HTR-8/SVneo (cell line): ENCODE measurements around the gene TTLL11.

Experiments
- DNase-seq: peaks from one replicate; pipeline ENCODE4 v3.0.0; 2011; ENCODE audit warnings: low spot score, mixed read lengths; ENCODE audit not compliant: insufficient read length
- FAIRE-seq: peaks from 2 replicates; lab custom pipeline; 2011; peaks lifted over from hg19 to GRCh38; lab: Jason Lieb, UNC

Gene TTLL11

GRCh38 chr9:121926351-121926801, 166.7 kb downstream of the TTLL11 start:
- no peak for FAIRE-seq
- no peak for DNase-seq

- no peak for FAIRE-seq
These were observed 167.2 kb downstream of the TTLL11 start for GRCh38 chr9:121925935-121926334.

GRCh38 chr9:121924700-121925099, 168.4 kb downstream of the TTLL11 start:
- DNase-seq (no peak), FAIRE-seq (no peak)

More at GRCh38 chr9:121925935-121926334, 167.2 kb downstream of the TTLL11 start:
- DNase-seq, result no peak

- no peak for DNase-seq
- no peak for FAIRE-seq
These were observed 171.7 kb downstream of the TTLL11 start for GRCh38 chr9:121921444-121921843.

- FAIRE-seq, result no peak
- no peak for DNase-seq
These were observed 175.5 kb downstream of the TTLL11 start for GRCh38 chr9:121917375-121918335.

- DNase-seq (no peak), FAIRE-seq (no peak)
These were observed 177.8 kb downstream of the TTLL11 start for GRCh38 chr9:121915304-121915625.

GRCh38 chr9:121914604-121915303, 178.4 kb downstream of the TTLL11 start:
- no peak for DNase-seq
- no peak for FAIRE-seq

- DNase-seq (no peak), FAIRE-seq (no peak)
These were observed 179.0 kb downstream of the TTLL11 start for GRCh38 chr9:121914017-121914595.

- FAIRE-seq (no peak), DNase-seq (no peak)
These were observed 180.1 kb downstream of the TTLL11 start for GRCh38 chr9:121912812-121913627.

- FAIRE-seq, result no peak
- DNase-seq, result no peak
These were observed 182.5 kb downstream of the TTLL11 start for GRCh38 chr9:121910491-121911040.

- no peak for FAIRE-seq
These were observed 184.0 kb downstream of the TTLL11 start for GRCh38 chr9:121909111-121909510.

GRCh38 chr9:121906074-121906870, 186.8 kb downstream of the TTLL11 start:
- DNase-seq (no peak), FAIRE-seq (no peak)

More at GRCh38 chr9:121909111-121909510, 184.0 kb downstream of the TTLL11 start:
- DNase-seq, result no peak

- no peak for FAIRE-seq
- no peak for DNase-seq
These were observed 190.5 kb downstream of the TTLL11 start for GRCh38 chr9:121902461-121903135.

GRCh38 chr9:121901616-121902015, 191.5 kb downstream of the TTLL11 start:
- FAIRE-seq, result no peak
- DNase-seq, result no peak

- DNase-seq (no peak), FAIRE-seq (no peak)
These were observed 192.9 kb downstream of the TTLL11 start for GRCh38 chr9:121900163-121900562.

GRCh38 chr9:121898856-121899255, 194.3 kb downstream of the TTLL11 start:
- DNase-seq, result no peak
- FAIRE-seq, result no peak

- DNase-seq, result no peak
- FAIRE-seq, result no peak
These were observed 196.0 kb downstream of the TTLL11 start for GRCh38 chr9:121897140-121897539.

- DNase-seq (no peak), FAIRE-seq (no peak)
These were observed 196.6 kb downstream of the TTLL11 start for GRCh38 chr9:121896545-121896943.
